SU-DHL-6 (cell line): ENCODE results near the gene WDR19.

ENCODE experiments used
- CTCF ChIP-seq: fragments of 200-600 bp; sonication (generic); IDR thresholded peaks from one replicate; pipeline ENCODE4 v1.5.1; 2017; ENCODE audit warnings: antibody characterized with exemption, mild to moderate bottlenecking, low read length, moderate library complexity; ENCODE audit not compliant: insufficient read depth, poor library complexity, severe bottlenecking
- EZH2phosphoT487 ChIP-seq: fragments of 200-600 bp; sonication (generic), shearing (Covaris generic); conservative IDR thresholded peaks from 2 replicates; pipeline ENCODE4 v1.6.1; 2018; ENCODE audit warnings: mild to moderate bottlenecking, antibody characterized with exemption, low read length, moderate library complexity, mixed read lengths

GRCh38 chr4:39295784-39296183 lies 113.5 kb downstream of the WDR19 start:
- TF ChIP-seq CTCF = no peak
- TF ChIP-seq EZH2phosphoT487 = no peak
